ENCODE data around the gene SCRN2.

DNA sequence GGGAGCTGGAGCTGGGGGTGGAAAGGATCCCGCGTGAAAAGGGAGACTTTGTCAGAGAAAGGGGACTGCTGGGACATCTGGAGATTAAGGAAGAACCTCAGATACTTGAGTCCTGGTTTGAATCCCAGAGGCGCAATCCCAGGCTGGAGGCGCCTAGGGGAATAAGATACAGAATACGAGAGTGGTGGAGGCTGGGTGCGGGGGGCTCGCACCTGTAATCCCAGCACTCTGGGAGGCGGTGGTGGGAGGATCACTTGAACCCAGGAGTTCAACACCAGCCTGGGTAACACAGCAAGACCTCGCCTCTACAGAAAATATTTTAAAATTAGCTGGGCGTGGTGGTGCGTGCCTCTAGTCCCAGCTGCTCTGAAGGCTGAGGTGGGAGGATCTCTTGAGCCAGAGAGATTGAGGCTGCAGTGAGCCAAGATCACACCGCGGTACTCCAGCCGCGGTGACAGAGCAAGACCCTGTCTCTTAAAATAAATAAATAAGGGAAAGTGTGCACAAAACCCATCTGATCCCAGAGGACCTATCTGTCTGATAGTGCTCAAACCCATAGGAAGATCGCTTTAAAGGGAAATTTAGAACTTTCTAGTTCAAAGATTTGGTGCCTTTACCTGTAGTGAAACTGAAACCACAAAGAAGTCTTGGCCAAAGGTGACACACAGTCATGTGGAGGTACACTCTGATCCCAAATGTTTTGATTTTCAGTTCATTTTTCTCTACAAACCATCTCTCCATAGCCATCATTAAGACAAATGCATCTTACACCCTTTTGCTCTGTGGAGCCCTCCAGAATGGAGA, 617 bp upstream of the SCRN2 start:
- no peak for TF ChIP-seq CTCF (IDR thresholded peaks at IDR 0.05)
- TF ChIP-seq EZH2 (IDR thresholded peaks at IDR 0.05) = no peak
